GM10266 (cell line): Measurements from ENCODE around the gene IER3.

Experiments
- DNase-seq: peaks from one replicate; pipeline ENCODE4 v3.0.0; 2012; ENCODE audit errors: extremely low spot score
- TF ChIP-seq, protein P1 (sequence below): IDR thresholded peaks from 2 replicates; pipeline ENCODE4 v1.5.1; 2012; ENCODE audit warnings: mild to moderate bottlenecking, low read depth; ENCODE audit not compliant: control insufficient read depth, insufficient read depth; ENCODE audit errors: missing control alignments

IER3 gene

DNA sequence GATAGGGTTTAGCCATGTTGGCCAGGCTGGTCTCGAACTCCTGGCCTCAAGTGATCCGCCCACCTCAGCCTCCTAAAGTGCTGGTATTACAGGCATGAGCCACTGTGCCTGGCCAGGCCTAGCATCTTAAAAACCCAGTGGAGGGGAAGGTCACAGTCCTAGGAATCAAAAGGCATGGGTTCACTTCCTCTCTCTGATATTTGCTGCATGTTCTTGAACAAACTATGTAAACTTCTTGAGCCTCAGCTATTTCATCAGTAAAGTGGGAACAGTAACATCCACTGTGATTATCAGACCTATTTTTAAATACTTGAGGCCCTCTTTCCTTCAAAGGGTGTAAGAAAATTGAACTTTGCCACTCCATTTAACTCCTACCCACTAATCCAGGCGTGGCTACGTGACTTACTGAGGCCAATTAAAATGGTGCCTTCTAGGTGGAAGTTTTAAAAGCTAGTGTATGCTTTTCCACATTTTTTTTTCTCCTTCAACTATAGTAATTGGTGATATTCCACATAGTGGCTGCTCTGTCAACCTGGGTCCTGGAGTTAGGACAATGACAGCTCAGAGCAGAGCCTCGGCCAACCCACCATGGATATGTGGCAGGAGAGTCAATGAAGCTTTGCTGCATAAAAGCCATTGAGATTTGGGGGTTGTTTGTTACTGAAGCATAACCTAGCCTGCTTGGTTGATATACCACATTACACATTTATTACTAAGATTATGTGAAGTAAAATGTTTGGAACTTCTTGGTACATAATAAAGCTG is 32.2 kb upstream of the IER3 start:
- TF ChIP-seq, protein P1, sequence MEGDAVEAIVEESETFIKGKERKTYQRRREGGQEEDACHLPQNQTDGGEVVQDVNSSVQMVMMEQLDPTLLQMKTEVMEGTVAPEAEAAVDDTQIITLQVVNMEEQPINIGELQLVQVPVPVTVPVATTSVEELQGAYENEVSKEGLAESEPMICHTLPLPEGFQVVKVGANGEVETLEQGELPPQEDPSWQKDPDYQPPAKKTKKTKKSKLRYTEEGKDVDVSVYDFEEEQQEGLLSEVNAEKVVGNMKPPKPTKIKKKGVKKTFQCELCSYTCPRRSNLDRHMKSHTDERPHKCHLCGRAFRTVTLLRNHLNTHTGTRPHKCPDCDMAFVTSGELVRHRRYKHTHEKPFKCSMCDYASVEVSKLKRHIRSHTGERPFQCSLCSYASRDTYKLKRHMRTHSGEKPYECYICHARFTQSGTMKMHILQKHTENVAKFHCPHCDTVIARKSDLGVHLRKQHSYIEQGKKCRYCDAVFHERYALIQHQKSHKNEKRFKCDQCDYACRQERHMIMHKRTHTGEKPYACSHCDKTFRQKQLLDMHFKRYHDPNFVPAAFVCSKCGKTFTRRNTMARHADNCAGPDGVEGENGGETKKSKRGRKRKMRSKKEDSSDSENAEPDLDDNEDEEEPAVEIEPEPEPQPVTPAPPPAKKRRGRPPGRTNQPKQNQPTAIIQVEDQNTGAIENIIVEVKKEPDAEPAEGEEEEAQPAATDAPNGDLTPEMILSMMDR: no peak
- no peak for DNase-seq

- no peak for DNase-seq
- TF ChIP-seq, protein P1: no peak
Observed at GRCh38 chr6:30775104-30775503, 30.8 kb upstream of the IER3 start.

DNA sequence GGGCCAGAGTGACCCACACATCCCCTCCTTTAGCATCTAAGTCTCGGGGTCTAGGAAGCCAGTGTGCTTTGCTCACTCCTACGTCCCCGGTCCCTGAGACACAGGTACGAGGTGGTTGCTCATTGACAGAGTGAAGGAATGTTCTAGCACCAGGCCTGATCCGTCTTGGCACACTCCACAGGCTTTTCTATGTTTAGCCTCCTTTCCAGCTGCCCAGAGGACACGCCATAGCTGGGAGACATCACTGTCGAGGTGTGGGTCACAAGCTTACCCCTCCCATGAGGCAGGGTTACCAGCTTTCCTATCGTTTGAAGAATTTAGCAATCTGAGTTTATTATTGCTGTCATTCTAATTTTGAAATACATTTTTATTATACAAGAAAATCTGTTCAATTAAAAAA is 30.4 kb upstream of the IER3 start:
- DNase-seq: no peak

GRCh38 chr6:30770592-30770991 is 26.2 kb upstream of the IER3 start:
- no peak for DNase-seq
- TF ChIP-seq, protein P1: no peak

More for the DNA sequence above, 30.4 kb upstream of the IER3 start:
- TF ChIP-seq, protein P1: no peak

GRCh38 chr6:30769853-30770524 is 25.6 kb upstream of the IER3 start:
- TF ChIP-seq, protein P1: no peak
- DNase-seq: no peak

- no peak for DNase-seq
Observed at GRCh38 chr6:30769088-30769852, 24.9 kb upstream of the IER3 start.

More at GRCh38 chr6:30769088-30769852, 24.9 kb upstream of the IER3 start:
- TF ChIP-seq, protein P1: no peak
